Stimulated activated CD4-positive, alpha-beta T cell treated with anti-CD3 and anti-CD28 coated beads, Interleukin-4, amount 100 ng/mL, for 1 hour (primary cell): ENCODE data around the gene CCSER2.
"Not testable (repeated sequence)": the region's sequence is repeated elsewhere in the genome, so short reads cannot be mapped to it uniquely, and the experiment has no call there.

Experiments used
- DNase-seq: peaks from one replicate; pipeline ENCODE4 v3.0.0-alpha.2; 2020

Gene CCSER2

DNA sequence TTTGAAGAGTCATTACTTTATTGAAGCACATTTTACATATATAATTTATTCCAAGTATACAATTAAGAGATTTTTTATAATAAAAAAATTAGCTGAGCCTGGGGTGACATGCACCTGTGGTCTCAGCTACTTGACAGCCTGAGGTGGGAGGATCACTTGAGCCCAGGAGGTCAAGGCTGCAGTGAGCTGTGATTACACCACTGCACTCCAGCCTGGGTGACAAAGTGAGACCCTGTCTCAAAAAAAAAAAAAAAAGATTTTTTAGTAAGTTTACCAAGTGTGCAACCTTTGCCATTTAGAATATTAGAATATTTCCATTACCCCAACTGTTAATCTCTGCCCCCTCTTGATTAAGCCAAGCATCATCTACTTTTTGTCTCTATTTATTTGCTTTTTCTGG lies 196.0 kb downstream of the CCSER2 start:
- DNase-seq, result no peak

DNA sequence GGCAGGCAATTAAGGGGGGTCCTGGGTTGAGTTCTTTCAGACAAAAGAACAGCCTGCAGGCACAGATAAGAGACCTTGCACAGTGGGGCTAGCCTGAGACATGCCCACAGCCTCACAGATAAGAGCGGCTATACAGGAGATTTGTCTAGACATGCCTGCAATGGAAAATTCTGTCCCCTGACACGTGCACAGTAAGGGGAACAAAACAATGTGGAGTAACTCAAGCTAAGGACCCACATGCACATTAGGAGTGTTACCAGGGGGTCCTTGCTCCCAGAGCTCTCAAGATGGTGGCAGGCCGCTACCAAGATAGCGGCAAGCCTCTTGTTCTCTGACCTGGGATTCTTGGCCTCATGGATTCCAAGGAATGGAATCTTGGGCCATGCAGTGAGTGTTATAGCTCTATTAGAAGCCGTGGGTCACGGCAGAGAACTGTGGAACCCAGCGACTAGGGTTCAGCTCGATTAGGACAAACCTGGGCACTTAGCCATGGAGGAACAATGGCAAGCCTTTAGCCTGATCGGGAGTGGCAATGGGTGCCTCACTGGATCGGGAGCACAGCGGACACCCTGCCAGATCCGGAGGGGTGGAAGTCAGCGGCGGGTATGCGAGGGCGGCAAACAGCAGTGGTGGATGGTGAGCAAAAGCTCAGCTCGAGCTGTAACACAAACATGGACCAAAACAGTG lies 196.9 kb downstream of the CCSER2 start:
- no peak for DNase-seq

GRCh38 chr10:84525807-84526182 lies 197.4 kb downstream of the CCSER2 start:
- DNase-seq, result not testable (repeated sequence)

DNA sequence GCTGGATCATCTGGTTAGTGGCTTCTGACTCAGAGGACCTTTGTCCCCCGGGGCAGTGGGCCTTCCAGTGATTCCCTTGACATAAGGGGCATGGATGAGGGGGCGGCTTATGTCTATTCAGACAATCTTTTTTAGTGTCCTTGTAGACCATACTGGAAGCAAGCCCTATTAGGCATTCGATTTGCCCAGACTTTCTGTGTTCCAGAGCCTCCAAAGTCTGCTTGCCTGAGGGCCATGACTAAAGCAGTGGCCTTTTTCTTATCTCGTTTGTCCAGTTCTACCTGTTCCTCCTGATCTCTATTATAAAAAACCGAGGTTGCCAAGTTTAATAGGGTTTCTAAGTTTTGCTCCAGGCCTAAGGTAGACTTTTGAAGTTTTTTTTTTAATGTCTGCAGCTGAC lies 199.0 kb downstream of the CCSER2 start:
- DNase-seq, result not testable (repeated sequence)

DNA sequence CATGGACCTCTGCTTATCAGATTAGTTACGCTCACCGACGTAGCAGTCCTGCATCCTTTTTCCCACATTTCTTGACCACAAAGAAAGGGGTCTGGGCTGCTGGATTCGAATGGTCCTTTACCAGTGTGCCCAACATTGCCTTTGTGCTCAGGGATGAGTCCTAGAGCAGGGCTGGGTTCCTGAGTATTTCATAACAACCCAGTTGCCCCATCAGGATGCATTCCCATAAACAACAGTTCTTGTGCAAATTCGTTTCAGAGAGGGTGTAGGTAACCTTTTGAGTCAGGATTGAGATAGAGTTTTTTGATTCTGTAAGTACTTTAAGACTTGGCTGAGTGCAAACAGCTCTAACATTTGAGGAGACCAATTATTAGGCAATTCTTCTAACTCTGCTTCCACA lies 200.1 kb downstream of the CCSER2 start:
- DNase-seq, result not testable (repeated sequence)

DNA sequence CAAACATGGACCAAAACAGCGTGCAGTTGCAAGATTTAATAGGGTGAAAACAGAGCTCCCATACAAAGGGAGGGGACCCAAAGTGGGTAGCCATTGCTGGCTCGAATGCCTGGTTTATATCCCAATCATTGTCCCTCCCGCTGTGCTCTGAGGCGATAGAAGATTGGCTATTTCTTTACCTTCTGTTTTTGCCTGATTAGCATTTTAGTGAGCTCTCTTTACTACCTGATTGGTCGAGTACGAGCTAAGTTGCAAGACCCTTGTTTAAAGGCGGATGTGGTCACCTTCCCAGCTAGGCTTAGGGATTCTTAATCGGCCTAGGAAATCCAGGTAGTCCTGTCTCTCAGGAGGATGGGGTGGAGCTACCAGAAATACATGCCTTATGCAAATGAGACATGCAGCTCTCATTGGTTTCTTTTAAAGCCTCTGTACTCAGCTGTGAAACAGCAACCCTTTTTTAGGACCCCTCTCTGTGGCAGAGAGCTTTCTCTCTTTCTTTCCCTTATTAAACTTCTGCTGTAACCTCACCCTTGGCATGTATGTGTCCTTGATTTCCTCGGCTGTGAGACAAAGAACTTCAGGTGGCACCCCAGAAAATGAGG lies 202.4 kb downstream of the CCSER2 start:
- no peak for DNase-seq

GRCh38 chr10:84531396-84531795 lies 203.0 kb downstream of the CCSER2 start:
- no peak for DNase-seq

DNA sequence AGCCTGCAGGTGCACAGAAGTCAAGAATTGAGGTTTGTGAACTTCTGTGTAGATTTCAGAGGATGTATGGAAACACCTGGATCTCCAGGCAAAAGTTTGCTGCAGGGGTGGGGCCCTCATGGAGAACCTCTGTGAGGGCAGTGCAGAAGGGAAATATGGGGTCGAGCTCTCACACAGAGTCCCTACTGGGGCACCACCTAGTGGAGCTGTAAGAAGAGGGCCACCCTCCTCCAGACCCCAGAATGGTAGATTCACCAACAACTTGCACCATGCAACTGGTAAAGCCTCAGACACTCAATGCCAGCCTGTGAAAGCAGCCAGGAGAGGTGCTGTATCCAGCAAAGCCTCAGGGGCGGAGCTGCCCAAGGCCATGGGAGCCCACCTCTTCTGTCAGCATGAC lies 205.8 kb downstream of the CCSER2 start:
- no peak for DNase-seq

- peak; percentile 19 for DNase-seq
These were observed 209.1 kb downstream of the CCSER2 start for GRCh38 chr10:84537447-84537931.

DNA sequence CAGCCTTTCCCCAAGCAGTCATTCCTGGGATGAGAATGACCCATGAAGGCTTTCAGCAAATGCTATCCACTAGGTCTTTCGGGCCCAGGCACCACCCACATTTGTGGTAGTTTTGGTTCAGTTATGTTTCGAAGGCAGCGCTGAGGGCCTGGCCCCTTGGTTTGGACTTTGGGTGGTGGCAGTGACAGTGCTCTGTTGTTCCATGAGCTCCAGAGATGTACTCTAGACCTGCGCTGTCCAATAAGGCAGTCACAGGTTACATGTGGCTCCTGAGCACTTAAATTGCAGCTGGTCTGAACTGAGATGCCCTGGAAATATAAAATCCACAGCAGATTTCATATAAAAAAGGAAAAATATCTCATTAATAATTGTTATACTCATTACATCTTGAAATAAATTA lies 209.6 kb downstream of the CCSER2 start:
- DNase-seq, result no peak

GRCh38 chr10:84539216-84539615 lies 210.8 kb downstream of the CCSER2 start:
- no peak for DNase-seq

DNA sequence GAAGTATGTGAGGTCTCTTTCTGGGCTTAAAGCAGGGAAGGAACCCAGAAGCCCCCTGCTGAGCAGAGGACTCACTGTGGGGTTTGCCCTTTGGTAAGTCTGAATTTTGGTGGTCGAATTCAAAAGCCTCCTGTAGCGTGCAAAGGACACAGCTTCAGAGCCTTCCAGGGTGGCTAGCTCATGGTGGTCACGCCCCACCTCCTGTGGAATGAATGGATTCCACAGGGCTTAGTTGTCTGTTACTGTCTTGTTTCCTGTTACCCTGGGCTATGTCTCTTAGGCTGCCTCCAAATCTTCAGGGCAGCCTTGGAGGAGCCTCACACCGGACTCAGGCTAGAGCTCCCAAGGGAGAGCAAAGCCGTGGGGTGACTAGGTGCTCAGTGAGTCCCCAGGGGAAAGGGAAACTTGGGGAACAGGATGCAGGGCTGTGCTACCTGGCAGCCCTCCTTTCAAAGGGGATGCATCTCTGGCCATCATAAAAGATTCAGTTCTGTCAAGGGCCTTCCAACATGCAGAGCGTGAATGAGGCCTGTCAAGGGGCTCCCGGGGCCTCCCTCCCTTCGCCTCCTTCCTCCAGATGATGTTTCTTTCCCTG lies 211.7 kb downstream of the CCSER2 start:
- no peak for DNase-seq

DNA sequence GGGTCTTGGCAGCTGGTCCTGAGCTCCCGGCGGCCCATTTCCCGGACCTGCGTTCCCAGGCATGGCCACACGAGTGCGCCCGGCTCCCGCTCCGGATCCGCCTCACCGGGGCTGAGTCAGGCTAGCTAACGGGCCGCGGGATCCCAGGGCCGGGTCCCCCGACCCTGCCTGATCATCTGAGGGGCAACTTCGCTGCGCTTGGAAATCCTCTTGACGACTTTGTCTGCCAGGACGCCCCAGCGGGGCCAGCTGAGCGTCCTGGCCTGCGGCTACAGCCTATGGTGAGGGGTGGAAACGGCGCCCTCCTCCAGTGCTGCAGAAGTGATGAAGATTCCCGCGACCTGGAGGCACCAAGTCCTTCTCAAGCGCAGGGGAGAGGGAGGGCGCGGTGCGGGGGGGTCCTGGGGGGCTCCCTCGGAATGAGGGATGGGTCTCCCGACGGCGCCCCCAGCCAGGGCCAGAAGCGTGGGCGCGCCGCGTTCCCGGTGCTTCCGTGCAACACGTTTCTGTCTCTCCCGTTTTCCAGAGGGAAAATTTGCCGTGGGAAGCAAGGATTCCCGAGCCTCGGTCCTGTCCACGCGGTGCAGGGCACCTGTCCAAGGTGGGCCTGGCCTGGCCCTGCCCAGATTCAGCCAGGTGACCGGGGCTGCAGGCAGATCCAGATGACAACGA lies 212.4 kb downstream of the CCSER2 start:
- DNase-seq, result peak; percentile 76

GRCh38 chr10:84541289-84541637 lies 212.9 kb downstream of the CCSER2 start:
- no peak for DNase-seq

DNA sequence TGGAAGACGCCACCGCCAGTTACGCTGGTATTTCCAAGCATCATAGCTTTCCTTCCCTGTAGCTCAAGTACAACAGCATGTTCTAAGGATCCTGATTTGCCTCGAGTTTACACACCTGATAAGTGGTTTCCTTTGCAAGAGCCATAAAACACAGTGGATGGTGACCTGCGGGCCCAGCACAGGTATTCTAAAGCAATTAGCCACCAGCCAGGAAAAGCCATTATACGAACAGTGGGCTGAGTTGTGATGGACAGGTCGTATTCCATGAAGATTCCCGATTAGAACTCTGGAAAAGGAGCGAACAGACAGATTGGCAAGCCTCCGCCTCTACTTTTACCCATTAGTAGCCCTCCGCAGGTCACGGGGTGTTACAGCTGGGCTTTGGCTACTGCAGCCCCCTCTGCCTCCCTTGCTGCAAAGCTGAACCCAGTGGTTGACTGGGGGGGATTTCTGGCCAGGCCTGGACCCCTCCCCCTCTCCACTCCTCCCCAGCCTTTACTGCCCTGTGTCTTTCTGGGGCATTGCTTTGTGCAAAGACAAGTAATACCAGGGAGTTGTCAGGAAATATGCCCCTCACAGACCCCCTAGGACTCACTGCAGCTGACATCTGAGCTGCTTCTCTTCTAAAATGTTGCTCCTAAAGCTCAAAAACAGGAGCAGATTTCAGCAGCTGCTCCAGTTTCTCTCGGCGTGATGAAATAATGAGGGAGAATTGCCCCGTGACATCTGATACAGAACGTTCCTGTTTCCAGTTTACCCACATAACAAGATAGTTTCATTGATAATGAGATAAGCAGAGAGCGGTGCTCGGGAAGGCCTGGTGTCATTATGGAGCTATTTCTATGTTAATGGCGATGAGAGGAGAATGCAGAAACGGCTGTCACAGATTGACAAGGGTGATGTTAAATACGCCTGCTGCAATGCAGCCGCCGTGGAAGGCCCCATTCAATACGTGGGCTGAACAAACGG lies 214.4 kb downstream of the CCSER2 start:
- no peak for DNase-seq

DNA sequence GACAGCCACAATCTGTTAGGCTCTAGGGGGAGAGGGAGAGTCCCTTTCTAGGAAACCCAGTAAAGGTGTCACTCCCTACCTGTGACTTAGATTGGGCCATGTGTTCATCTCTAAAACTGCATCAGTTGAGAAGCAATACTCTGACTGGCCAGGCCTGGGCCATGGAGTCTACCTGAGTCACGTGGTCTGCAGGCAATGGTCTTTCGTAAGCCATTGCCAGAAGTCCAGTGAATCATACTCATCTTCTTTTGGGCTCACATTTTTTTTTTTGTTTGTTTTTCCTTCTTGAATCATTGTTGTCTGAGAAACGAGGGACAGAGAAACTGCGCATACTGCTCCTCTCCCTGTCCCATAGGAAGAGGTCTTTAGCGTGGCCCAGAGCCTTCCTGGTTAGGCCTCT lies 215.6 kb downstream of the CCSER2 start:
- DNase-seq, result no peak

GRCh38 chr10:84545651-84546050 lies 217.3 kb downstream of the CCSER2 start:
- DNase-seq, result no peak

GRCh38 chr10:84546609-84547008 lies 218.2 kb downstream of the CCSER2 start:
- DNase-seq, result no peak

GRCh38 chr10:84547616-84548015 lies 219.2 kb downstream of the CCSER2 start:
- no peak for DNase-seq

DNA sequence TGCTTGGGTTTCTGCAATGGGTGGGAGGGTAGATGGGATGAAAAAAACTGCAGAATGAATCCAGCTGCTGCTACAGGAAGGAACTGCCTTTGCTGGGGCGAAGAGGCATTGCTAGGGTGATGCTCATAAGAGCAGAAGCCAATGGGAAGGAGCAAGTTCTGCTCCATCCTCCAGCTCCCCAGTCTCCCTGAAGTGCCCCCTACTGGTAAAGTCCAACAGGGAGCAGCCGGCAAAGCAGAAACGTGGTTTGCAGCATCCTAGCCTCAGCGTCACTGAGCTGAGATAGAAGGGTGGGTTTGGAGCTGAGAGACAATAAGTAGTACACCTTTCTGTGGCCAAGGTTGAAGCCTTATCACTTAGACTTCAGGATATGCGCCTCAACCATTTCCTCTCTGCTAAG lies 220.5 kb downstream of the CCSER2 start:
- no peak for DNase-seq

DNA sequence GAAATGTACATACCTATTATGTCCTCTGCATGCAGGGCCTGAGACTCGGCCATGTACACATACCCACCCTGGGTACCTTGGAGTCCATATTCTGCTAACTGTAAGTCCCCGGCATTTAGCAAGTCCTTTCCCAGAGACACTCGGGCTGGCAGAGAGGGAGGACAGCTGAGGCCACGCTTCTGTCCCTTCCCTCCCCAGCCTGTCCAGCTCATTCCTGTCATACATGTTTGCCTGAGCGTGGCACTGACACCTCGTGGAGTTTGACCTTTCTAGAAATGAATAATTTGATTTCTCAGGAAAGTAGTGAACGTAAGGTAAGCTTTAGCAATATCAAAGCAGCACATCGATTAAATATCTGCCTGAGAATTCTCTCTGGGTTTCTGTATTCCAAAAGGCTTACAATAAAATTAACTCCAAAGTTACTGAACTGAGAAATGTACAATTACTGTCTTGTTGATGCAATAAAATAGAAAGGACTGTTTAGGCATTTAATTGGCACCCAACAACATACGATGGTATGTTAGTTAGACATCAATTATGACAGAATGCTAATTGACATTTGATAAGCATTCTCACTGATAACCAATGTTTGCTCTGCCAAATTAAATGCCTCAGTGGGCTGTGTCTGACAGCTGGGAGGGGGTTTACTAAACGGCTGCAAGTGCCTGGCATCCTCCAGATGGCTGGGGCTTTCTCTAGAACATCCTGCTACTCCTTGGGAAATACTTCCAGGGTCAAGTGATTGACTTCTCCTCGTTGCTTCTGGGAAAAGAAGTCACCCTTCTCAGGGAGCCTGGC lies 221.2 kb downstream of the CCSER2 start:
- DNase-seq, result no peak
